Retinal pigment epithelial cell (primary cell): ENCODE results near the gene USP43.

Experiments
- DNase-seq: peaks from one replicate; pipeline ENCODE4 v3.0.0-alpha.2; 2010; ENCODE audit warnings: low read depth
- H3K4me3 ChIP-seq: 2 replicates; pipeline ENCODE4 v1.5.1; 2011; ENCODE audit warnings: mild to moderate bottlenecking, low read length, control low read depth, moderate library complexity
- CTCF ChIP-seq: conservative IDR thresholded peaks from 2 replicates; pipeline ENCODE4 v1.5.1; 2011; ENCODE audit warnings: low read depth, low read length, control low read depth, inconsistent platforms

USP43 gene

DNA sequence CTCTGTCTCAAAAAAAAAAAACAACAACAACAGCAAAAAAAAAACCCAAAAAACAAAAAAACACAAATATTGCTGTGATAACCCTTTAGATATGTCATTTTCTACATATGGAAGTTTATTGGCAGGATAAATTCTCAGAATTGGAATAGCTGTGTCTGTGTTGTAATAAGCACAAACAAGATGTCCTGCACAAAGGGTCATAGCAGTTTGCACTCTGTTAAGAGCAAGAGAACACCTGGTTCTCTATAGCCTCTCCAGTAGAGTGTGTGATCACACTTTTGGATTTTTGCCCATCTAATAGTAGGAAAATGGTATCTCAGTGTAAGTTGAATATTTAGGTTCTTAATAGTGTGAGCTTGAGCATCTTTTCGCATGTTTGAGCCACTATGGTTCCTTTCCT, 60.4 kb downstream of the USP43 start:
- H3K4me3 ChIP-seq, result no peak overlapping the region
- TF ChIP-seq CTCF, result no peak
- no peak for DNase-seq

GRCh38 chr17:9707948-9708347, 62.6 kb downstream of the USP43 start:
- no peak for TF ChIP-seq CTCF
- no peak overlapping the region for H3K4me3 ChIP-seq
- DNase-seq, result no peak

GRCh38 chr17:9714801-9715200, 69.5 kb downstream of the USP43 start:
- DNase-seq, result no peak
- no peak overlapping the region for H3K4me3 ChIP-seq
- TF ChIP-seq CTCF, result no peak

GRCh38 chr17:9715503-9716016, 70.2 kb downstream of the USP43 start:
- DNase-seq, result no peak
- H3K4me3 ChIP-seq, result no peak overlapping the region
- TF ChIP-seq CTCF, result no peak

DNA sequence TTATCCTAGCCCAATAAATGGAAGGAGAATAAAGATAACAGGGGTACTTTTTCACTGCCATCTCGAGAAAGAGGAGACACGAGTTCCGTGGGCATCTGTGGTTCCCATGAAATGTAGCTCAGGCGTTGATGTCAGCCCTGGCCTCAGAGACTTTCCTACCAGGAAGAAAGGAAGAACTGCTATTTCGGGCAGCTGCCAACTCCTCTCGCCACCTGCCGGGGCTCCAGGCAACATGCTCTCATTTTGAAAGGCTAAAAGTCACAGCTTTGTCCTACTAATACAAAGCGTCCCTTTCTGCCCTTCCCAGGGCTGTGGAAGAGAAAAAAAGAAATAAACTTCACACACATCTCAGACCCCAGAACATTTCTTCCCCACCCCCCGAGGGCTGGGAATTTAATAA, 80.3 kb downstream of the USP43 start:
- no peak overlapping the region for H3K4me3 ChIP-seq
- TF ChIP-seq CTCF, result peak; percentile 43
- DNase-seq, result no peak

GRCh38 chr17:9726291-9726690, 81.0 kb downstream of the USP43 start:
- no peak for TF ChIP-seq CTCF
- no peak overlapping the region for H3K4me3 ChIP-seq
- no peak for DNase-seq

- no peak overlapping the region for H3K4me3 ChIP-seq
- no peak for TF ChIP-seq CTCF
- no peak for DNase-seq
Measured at GRCh38 chr17:9728005-9728404, 82.7 kb downstream of the USP43 start.
